ENCODE results near the gene PER1.
A peak's percentile ranks its signal among the peaks of the same experiment; 100 is the strongest.

DNA sequence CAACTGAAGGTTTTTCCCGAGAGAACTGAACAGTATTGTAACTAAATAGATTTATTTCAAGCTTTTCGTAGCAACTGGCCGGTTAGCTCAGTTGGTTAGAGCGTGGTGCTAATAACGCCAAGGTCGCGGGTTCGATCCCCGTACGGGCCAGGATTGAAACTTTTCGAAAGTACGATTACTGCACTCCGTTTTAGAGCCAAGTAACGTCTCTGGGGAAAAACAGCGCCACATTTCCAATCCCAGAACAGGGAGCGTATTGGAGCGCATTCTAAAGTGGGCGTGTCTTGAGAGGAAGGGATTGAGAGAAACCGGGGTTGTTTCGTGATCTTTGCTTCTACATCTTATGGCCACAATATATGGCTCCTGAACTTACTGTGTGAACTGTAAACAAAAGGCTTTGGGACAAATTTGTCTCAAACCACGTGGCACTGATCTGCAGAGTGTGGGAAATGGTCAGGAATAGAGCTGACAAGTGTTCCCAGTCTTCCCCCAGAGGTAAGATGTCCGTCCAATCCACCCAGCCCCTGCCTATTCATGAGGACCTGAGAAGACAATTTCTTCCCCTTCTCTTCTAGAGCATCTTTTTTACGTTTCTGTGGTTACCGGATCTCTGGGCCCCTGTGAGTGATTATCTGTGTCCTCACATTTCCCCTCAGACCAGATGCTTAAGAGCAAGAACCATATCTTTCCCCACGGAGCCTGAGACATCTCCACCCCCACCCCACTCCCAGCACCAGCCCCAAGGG is 35.5 kb upstream of the PER1 start:
- TF ChIP-seq POLR2AphosphoS5 (IDR thresholded peaks at IDR 0.05; ENCODE audit: borderline replicate concordance, low read depth, low read length): peak; percentile 39
- TF ChIP-seq EZH2 (IDR thresholded peaks at IDR 0.05): no peak
- TF ChIP-seq FOXP2 (optimal IDR thresholded peaks at IDR 0.05; ENCODE audit: control extremely low read depth, extremely low read length, insufficient read depth): peak; percentile 42

Data from SK-N-MC (cell line).